Spinal cord (tissue), 10 donors: Measurements from ENCODE around the gene APOD. TPM values are rescaled to one million over a fixed set of nuclear protein-coding genes. Genes with fewer than 3 reads are reported as not detected.
"Not testable (repeated sequence)": the region's sequence is repeated elsewhere in the genome, so short reads cannot be mapped to it uniquely, and the experiment has no call there.

Experiments
- DNase-seq, 6 donors: peaks; one replicate each; pipeline versions ENCODE4 v3.0.0 to v3.0.0-alpha.2; 2013 to 2015; ENCODE audit warnings: low spot score in 6 of 6, low read depth in 4 of 6
- H3K27ac ChIP-seq: one replicate; pipeline ENCODE4 v1.5.1; 2013; ENCODE audit warnings: low read depth, low read length, control low read depth
- H3K27me3 ChIP-seq: one replicate; pipeline ENCODE4 v1.6.1; 2013; ENCODE audit warnings: low read length; ENCODE audit not compliant: control insufficient read depth, insufficient read depth
- H3K36me3 ChIP-seq: one replicate; pipeline ENCODE4 v1.6.1; 2013; ENCODE audit warnings: low read length; ENCODE audit not compliant: control insufficient read depth, insufficient read depth
- H3K4me1 ChIP-seq: one replicate; pipeline ENCODE4 v1.6.1; 2013; ENCODE audit warnings: low read length; ENCODE audit not compliant: control insufficient read depth, insufficient read depth
- H3K4me3 ChIP-seq: one replicate; pipeline ENCODE4 v1.5.1; 2013; ENCODE audit warnings: low read depth, low read length, control low read depth
- H3K9me3 ChIP-seq: one replicate; pipeline ENCODE4 v1.6.1; 2013; ENCODE audit warnings: low read length; ENCODE audit not compliant: control insufficient read depth, insufficient read depth
- WGBS: methylation state at CpG from one replicate; pipeline ENCODE4 v1.1.5; 2013; ENCODE audit warnings: missing lambda C conversion rate; ENCODE audit not compliant: insufficient coverage; 5-methylcytosine and 5-hydroxymethylcytosine counted together
- polyA plus RNA-seq, 2 donors: library from polyadenylated mRNA; unstranded; fragments of 120-200 nt; gene quantifications; one replicate each; pipeline ENCODE4 v1.2.1, GENCODE V29; 2013; ENCODE audit not compliant: insufficient read length in 2 of 2
- total RNA-seq, 2 donors: library from RNA; depleted of rRNA in 1 of 2; stranded (reverse); fragments of 120-200 nt in 1 of 2; fragments of >200 nt in 1 of 2; gene quantifications; one replicate each; pipeline versions ENCODE4 v1.2.3 to v1.2.4, GENCODE V29; 2013 to 2014
- donor health status: healthy.

APOD gene
- total and polyA plus RNA-seq, 4 donors, result 75.5 to 223 (median 175) TPM

- no CpG with 5 or more reads among the region's 3 CpGs for WGBS
- no peaks in the 10 kb centered on the region for H3K36me3 ChIP-seq
- no peak overlapping the region for H3K27ac ChIP-seq
- no peak overlapping the region for H3K4me3 ChIP-seq
- H3K4me1 ChIP-seq, result no peaks in the 10 kb centered on the region
- DNase-seq, result no peak
- peaks cover 4% of the 10 kb centered on the region for H3K9me3 ChIP-seq
- H3K27me3 ChIP-seq, result no peaks in the 10 kb centered on the region
Measured at GRCh38 chr3:195609229-195609628, 25.5 kb upstream of the APOD start.

- H3K36me3 ChIP-seq, DNase-seq, H3K4me1 ChIP-seq, H3K4me3 ChIP-seq, H3K27me3 ChIP-seq, H3K9me3 ChIP-seq, H3K27ac ChIP-seq: not testable (repeated sequence)
- 100% methylated on average over 1 of the region's 2 CpGs for WGBS
Measured at GRCh38 chr3:195601785-195602184, 18.0 kb upstream of the APOD start.

GRCh38 chr3:195601382-195601781 lies 17.6 kb upstream of the APOD start:
- Histone ChIP-seq H3K27ac (no peak overlapping the region), H3K36me3 (no peaks in the 10 kb centered on the region), H3K27me3 (no peaks in the 10 kb centered on the region), H3K9me3 (no peaks in the 10 kb centered on the region), H3K4me3 (no peak overlapping the region), H3K4me1 (no peaks in the 10 kb centered on the region)
- 100% methylated on average over 1 of the region's 2 CpGs for WGBS
- DNase-seq, result no peak

- WGBS, result 86% methylated on average over 9 of the region's 23 CpGs
- not testable (repeated sequence) for H3K36me3 ChIP-seq, H3K4me1 ChIP-seq, DNase-seq, H3K27me3 ChIP-seq, H3K27ac ChIP-seq, H3K9me3 ChIP-seq, H3K4me3 ChIP-seq
Measured at GRCh38 chr3:195599926-195600325, 16.2 kb upstream of the APOD start.

GRCh38 chr3:195599516-195599915 lies 15.8 kb upstream of the APOD start:
- not testable (repeated sequence) for H3K4me1 ChIP-seq, H3K27ac ChIP-seq, H3K9me3 ChIP-seq, H3K27me3 ChIP-seq, DNase-seq, H3K4me3 ChIP-seq, H3K36me3 ChIP-seq
- 88% methylated on average over 12 of the region's 24 CpGs for WGBS

GRCh38 chr3:195597848-195598247 lies 14.1 kb upstream of the APOD start:
- H3K4me3 ChIP-seq, result no peak overlapping the region
- WGBS, result no CpG with 5 or more reads among the region's 6 CpGs
- H3K4me1 ChIP-seq, result no peaks in the 10 kb centered on the region
- H3K36me3 ChIP-seq, result no peaks in the 10 kb centered on the region
- H3K9me3 ChIP-seq, result no peaks in the 10 kb centered on the region
- no peaks in the 10 kb centered on the region for H3K27me3 ChIP-seq
- DNase-seq, result peak in 1 of 6 donors; percentile 63
- H3K27ac ChIP-seq, result no peak overlapping the region

GRCh38 chr3:195597229-195597628 lies 13.5 kb upstream of the APOD start:
- Histone ChIP-seq H3K36me3 (no peaks in the 10 kb centered on the region), H3K9me3 (no peaks in the 10 kb centered on the region), H3K4me3 (no peak overlapping the region), H3K4me1 (no peaks in the 10 kb centered on the region), H3K27ac (no peak overlapping the region), H3K27me3 (no peaks in the 10 kb centered on the region)
- WGBS, result 100% methylated on average over 1 of the region's 2 CpGs
- DNase-seq, result no peak

GRCh38 chr3:195596765-195597171 lies 13.0 kb upstream of the APOD start:
- Histone ChIP-seq H3K4me1 (no peaks in the 10 kb centered on the region), H3K27ac (no peak overlapping the region)
- 0% methylated on average over 1 of the region's 3 CpGs for WGBS

GRCh38 chr3:195595785-195596531 lies 12.2 kb upstream of the APOD start:
- DNase-seq, result no peak
- no peaks in the 10 kb centered on the region for H3K36me3 ChIP-seq
- no peaks in the 10 kb centered on the region for H3K4me1 ChIP-seq
- H3K27ac ChIP-seq, result no peak overlapping the region
- no peaks in the 10 kb centered on the region for H3K27me3 ChIP-seq
- WGBS, result 82% methylated on average over 5 of the region's 8 CpGs
- H3K9me3 ChIP-seq, result no peaks in the 10 kb centered on the region
- H3K4me3 ChIP-seq, result no peak overlapping the region

More at GRCh38 chr3:195596765-195597171, 13.0 kb upstream of the APOD start:
- H3K4me3 ChIP-seq, result no peak overlapping the region
- H3K27me3 ChIP-seq, result no peaks in the 10 kb centered on the region
- no peaks in the 10 kb centered on the region for H3K9me3 ChIP-seq
- H3K36me3 ChIP-seq, result no peaks in the 10 kb centered on the region
- no peak for DNase-seq

- Histone ChIP-seq H3K36me3 (no peaks in the 10 kb centered on the region), H3K9me3 (no peaks in the 10 kb centered on the region), H3K27me3 (no peaks in the 10 kb centered on the region), H3K27ac (no peak overlapping the region), H3K4me3 (no peak overlapping the region), H3K4me1 (no peaks in the 10 kb centered on the region)
- WGBS, result 90% methylated on average over 1 of the region's 2 CpGs
- DNase-seq, result no peak
Measured at GRCh38 chr3:195591852-195592251, 8.1 kb upstream of the APOD start.
